Measurements from ENCODE around the gene TXNDC12. TPM values are rescaled to one million over a fixed set of nuclear protein-coding genes. Genes with fewer than 3 reads are reported as not detected.

The TXNDC12 gene
- total and polyA plus RNA-seq, 9 of the 15 experiments (the other 6 are each of a cell fraction or from before 2014, with no cell fraction given) = 17.0 to 60.8 (median 37.8) TPM

- no peak for TF ChIP-seq ZNF592 (IDR thresholded peaks at IDR 0.05)
- no peak for TF ChIP-seq GABPB2 (CRISPR knock-in tag; conservative IDR thresholded peaks at IDR 0.05)
- 0 out of 2 replicates have a peak, but pooled peaks have one; percentile 76 for TF ChIP-seq POLR2AphosphoS2 (IDR thresholded peaks at IDR 0.05; ENCODE audit: low read length)
- peak; percentile 57 for TF ChIP-seq FIP1L1 (IDR thresholded peaks at IDR 0.05; ENCODE audit: low read depth, low read length, poor library complexity, severe bottlenecking)
- peak; percentile 30; the same call in 1 of the 2 replicates for TF ChIP-seq HBP1 (CRISPR knock-in tag; IDR thresholded peaks at IDR 0.05)
- TF ChIP-seq, protein P1, sequence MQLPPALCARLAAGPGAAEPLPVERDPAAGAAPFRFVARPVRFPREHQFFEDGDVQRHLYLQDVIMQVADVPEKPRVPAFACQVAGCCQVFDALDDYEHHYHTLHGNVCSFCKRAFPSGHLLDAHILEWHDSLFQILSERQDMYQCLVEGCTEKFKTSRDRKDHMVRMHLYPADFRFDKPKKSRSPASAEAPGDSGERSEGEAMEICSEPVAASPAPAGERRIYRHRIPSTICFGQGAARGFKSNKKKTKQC (CRISPR knock-in tag; IDR thresholded peaks at IDR 0.05) = peak; percentile 86
- TF ChIP-seq CBX8 (IDR thresholded peaks at IDR 0.05; ENCODE audit: borderline replicate concordance, extremely low read depth, low read depth, low read length, poor library complexity, severe bottlenecking) = no peak
- 0 out of 2 replicates have a peak, but pooled peaks have one; percentile 60 for TF ChIP-seq NBN (IDR thresholded peaks at IDR 0.05; ENCODE audit: low read depth)
- TF ChIP-seq BRCA1 (IDR thresholded peaks at IDR 0.05) = no peak
- TF ChIP-seq BRCA1 (CRISPR knock-in tag; IDR thresholded peaks at IDR 0.05) = no peak
- no peak for TF ChIP-seq SREBF2 (CRISPR knock-in tag; IDR thresholded peaks at IDR 0.05)
- peak; percentile 10; the same call in 1 of the 2 replicates for TF ChIP-seq SOX6 (IDR thresholded peaks at IDR 0.05)
- TF ChIP-seq NR2C1 (IDR thresholded peaks at IDR 0.05) = 0 out of 2 replicates have a peak, but pooled peaks have one; percentile 4
- TF ChIP-seq NR2C1 (tag; IDR thresholded peaks at IDR 0.05) = no peak
- no peak for TF ChIP-seq FOXA1 (IDR thresholded peaks at IDR 0.05; ENCODE audit: borderline replicate concordance)
- TF ChIP-seq, protein P2, sequence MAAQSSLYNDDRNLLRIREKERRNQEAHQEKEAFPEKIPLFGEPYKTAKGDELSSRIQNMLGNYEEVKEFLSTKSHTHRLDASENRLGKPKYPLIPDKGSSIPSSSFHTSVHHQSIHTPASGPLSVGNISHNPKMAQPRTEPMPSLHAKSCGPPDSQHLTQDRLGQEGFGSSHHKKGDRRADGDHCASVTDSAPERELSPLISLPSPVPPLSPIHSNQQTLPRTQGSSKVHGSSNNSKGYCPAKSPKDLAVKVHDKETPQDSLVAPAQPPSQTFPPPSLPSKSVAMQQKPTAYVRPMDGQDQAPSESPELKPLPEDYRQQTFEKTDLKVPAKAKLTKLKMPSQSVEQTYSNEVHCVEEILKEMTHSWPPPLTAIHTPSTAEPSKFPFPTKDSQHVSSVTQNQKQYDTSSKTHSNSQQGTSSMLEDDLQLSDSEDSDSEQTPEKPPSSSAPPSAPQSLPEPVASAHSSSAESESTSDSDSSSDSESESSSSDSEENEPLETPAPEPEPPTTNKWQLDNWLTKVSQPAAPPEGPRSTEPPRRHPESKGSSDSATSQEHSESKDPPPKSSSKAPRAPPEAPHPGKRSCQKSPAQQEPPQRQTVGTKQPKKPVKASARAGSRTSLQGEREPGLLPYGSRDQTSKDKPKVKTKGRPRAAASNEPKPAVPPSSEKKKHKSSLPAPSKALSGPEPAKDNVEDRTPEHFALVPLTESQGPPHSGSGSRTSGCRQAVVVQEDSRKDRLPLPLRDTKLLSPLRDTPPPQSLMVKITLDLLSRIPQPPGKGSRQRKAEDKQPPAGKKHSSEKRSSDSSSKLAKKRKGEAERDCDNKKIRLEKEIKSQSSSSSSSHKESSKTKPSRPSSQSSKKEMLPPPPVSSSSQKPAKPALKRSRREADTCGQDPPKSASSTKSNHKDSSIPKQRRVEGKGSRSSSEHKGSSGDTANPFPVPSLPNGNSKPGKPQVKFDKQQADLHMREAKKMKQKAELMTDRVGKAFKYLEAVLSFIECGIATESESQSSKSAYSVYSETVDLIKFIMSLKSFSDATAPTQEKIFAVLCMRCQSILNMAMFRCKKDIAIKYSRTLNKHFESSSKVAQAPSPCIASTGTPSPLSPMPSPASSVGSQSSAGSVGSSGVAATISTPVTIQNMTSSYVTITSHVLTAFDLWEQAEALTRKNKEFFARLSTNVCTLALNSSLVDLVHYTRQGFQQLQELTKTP (IDR thresholded peaks at IDR 0.05; ENCODE audit: low read depth in 1 of 2, partially characterized antibody in 2 of 2) = peak; percentile 85 to 89
- peak; percentile 73; the same call in 1 of the 2 replicates for TF ChIP-seq ESRRA (IDR thresholded peaks at IDR 0.05; ENCODE audit: borderline replicate concordance, low read depth)
Measured at GRCh38 chr1:52055066-52055865, at the start of gene TXNDC12 (continued).
